ENCODE results near the gene GP9.

The GP9 gene

DNA sequence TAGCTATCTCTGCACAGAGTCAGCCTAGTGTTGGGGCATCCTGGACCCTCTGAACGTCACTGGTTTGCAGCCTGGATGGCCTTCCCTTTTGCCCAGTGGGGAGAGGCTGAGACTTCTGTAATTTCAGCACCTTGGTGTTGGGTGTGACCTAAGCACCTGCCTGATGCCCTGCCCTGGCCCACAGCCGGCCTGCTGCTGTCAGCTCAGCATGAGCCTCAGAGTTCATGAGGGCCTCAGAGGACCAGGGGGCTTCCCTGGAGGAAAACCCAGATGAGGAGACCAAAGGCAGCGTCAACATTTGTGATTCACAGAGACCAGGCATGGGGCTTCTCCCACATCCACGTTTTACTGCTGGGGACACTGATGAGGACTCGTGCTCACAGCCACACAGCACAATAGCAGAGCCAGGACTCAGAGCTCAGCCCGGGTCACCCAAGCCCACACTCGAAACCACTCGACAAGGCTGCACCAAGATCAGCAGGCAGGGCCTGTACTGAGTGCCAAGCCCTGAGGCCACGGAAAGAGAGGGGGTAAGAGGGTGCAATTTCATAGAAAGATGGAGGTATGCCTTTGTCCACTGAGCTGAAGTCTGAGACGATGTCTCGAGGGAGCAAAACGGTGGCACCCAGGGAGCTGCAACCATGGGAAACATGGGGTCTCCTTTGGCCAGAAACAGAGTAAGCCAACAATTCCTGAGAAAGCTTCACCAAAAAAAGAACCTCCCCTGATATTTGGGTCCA is 9.9 kb upstream of the GP9 start:
- no peak overlapping the region for H3K4me3 Mint-ChIP-seq
- H3K4me1 Mint-ChIP-seq: peaks cover 5 to 10% of the 10 kb centered on the region in 2 donors
- peaks cover 12 to 20% of the 10 kb centered on the region in 2 donors for H3K27me3 Mint-ChIP-seq
- no peak for DNase-seq
- H3K27ac Mint-ChIP-seq: no peak overlapping the region
- no peak for ATAC-seq (replicated peaks)
- H3K36me3 Mint-ChIP-seq: peaks cover 7 to 8% of the 10 kb centered on the region in 2 donors
- peaks cover 6 to 7% of the 10 kb centered on the region in 2 donors for H3K9me3 Mint-ChIP-seq

DNA sequence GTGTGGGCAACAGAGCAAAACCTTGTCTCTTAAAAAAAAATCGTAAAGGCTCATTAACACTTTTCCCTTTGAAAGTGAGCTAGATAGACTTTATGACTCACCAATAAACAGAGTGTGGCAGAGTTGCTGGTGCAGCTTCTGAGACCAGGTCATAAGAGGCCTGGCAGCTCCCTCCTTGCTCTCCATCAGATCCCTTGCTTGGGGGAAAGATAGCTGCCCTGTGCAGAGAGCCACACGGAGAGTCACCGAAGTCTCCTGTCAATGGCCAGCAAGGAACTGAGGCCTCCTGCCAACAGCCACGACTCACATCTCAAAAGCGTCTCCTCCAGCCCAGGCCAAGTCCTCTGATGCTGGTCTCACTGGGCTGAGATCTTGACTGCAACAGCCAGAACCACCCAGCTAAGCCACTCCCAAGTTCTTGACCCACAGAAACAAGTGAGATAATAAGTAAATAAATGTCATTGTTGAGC is 8.7 kb upstream of the GP9 start:
- no peak overlapping the region for H3K4me3 Mint-ChIP-seq
- no peak for ATAC-seq (replicated peaks)

DNA sequence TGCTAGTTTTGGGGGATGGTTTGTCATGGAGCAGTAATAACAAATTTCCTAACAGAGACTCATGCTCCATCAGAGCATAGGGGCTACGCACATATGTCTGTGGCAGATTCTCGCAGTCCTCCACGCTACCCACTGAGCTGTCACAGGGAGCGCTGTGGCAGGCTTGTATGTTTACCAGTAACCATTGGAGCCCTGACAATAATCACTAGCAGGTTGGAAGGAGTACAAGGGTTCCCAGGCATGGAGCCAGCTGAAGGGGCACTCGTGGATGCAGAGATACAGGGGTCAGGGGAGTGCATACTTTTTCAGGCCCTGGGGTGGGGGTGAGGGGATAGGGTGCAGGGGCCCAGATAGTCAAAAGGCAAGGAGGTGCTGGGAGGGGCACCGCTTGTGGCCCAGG is 7.9 kb upstream of the GP9 start:
- ATAC-seq (replicated peaks): no peak
- H3K36me3 Mint-ChIP-seq: peaks cover 4 to 6% of the 10 kb centered on the region in 2 donors
- H3K27ac Mint-ChIP-seq: no peak overlapping the region
- peaks cover 5 to 10% of the 10 kb centered on the region in 2 donors for H3K4me1 Mint-ChIP-seq
- H3K9me3 Mint-ChIP-seq: peaks cover 6 to 7% of the 10 kb centered on the region in 2 donors
- H3K4me3 Mint-ChIP-seq: no peak overlapping the region
- H3K27me3 Mint-ChIP-seq: peaks cover 18 to 20% of the 10 kb centered on the region in 2 donors
- no peak for DNase-seq

More for the DNA sequence above, 8.7 kb upstream of the GP9 start:
- peaks cover 5 to 10% of the 10 kb centered on the region in 2 donors for H3K4me1 Mint-ChIP-seq
- H3K27me3 Mint-ChIP-seq: peaks cover 16 to 19% of the 10 kb centered on the region in 2 donors
- DNase-seq: no peak
- H3K36me3 Mint-ChIP-seq: peaks cover 7 to 8% of the 10 kb centered on the region in 2 donors
- H3K27ac Mint-ChIP-seq: no peak overlapping the region
- H3K9me3 Mint-ChIP-seq: peaks cover 6 to 7% of the 10 kb centered on the region in 2 donors

DNA sequence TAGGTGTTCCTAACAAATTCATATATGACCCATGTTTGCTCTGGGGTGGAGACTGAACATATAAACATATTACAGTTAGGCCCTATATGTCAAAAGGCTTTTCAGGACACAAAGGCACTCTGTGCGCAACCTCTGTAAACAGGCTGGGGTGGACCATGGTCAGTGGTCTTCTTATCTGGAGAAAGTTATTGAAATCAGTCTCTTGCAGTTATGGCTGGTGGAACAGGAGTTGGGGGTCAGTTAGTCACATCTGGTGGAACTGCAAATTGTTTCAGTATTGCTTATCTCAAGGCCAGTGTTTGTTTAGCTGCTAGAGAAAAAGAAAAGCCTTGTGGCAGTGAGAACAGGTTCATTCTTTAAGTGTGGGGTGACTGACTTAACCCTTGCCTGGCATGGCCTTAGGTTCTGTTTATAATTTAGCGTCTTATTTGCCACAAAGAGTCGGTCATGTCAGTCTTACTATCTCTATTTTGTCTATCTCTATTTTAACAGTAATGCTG is 5.9 kb upstream of the GP9 start:
- H3K4me1 Mint-ChIP-seq: peaks cover 8 to 27% of the 10 kb centered on the region in 2 donors
- no peaks in the 10 kb centered on the region for H3K36me3 Mint-ChIP-seq
- ATAC-seq (replicated peaks): no peak

DNA sequence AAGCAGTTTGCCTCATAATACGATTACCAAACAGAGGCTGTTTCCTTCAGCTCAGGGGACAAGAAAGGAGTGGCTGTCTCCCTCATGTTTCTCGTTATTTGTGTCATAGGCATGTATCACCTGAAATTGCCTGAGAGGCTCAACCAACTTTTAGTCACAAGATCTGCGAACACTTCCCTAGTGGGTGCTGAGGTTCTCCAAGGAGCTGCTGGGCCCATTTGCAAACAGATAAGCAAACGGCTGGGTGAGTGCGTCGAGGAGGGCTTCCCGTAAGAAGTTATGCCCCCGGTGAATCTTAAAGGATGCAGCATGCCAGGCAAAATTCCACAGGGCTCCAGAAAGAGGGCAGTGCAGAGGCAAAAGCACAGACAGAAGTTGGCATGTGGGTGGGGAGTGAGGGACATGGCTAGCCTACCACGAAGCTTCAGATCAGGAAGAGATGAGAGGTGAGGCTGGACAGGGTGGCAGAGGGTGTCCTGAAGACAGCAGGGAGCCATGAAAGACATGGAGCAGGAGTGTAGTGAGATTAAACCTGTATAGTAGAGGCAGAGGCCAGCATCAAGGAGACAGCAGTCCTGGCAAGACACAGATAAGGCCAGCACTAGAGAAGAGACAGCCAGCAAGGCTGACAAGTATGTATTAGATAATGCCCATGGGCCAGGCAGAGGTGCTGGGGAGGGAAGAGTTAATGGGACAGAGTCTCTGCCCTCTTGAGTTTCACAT is 4.0 kb upstream of the GP9 start:
- DNase-seq (no peak), ATAC-seq (replicated peaks) (no peak)
- no peak overlapping the region for H3K27ac Mint-ChIP-seq
- H3K36me3 Mint-ChIP-seq: no peaks in the 10 kb centered on the region
- peaks cover 11 to 43% of the 10 kb centered on the region in 2 donors for H3K4me1 Mint-ChIP-seq
- H3K9me3 Mint-ChIP-seq: no peaks in the 10 kb centered on the region
- peaks cover 22 to 35% of the 10 kb centered on the region in 2 donors for H3K27me3 Mint-ChIP-seq
- H3K4me3 Mint-ChIP-seq: no peak overlapping the region

More for the DNA sequence above, 5.9 kb upstream of the GP9 start:
- no peak for DNase-seq
- H3K27me3 Mint-ChIP-seq: peaks cover 12 to 18% of the 10 kb centered on the region in 2 donors
- H3K4me3 Mint-ChIP-seq: no peak overlapping the region
- H3K27ac Mint-ChIP-seq: no peak overlapping the region
- H3K9me3 Mint-ChIP-seq: no peaks in the 10 kb centered on the region

DNA sequence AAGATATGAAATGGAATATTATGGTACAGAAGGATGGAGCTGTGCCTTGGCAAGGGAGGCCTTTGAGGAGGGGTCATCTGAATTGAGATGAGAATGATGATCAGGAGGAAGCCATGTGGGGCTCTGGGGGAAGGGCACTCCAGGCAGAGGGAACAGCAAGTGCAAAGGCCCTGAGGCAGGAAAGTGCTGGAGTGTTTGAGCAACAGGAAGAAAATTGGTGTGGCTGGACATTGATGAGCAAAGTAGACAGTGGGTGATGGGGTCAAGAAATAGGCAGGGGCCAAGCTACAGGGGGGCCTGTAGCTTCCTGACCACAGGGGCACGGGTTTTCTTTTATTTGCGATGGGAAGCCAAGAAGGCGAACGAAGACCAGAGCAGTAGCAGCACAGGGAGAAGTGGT is 3.3 kb upstream of the GP9 start:
- Mint-ChIP-seq H3K27ac (no peak overlapping the region), H3K36me3 (no peaks in the 10 kb centered on the region)

DNA sequence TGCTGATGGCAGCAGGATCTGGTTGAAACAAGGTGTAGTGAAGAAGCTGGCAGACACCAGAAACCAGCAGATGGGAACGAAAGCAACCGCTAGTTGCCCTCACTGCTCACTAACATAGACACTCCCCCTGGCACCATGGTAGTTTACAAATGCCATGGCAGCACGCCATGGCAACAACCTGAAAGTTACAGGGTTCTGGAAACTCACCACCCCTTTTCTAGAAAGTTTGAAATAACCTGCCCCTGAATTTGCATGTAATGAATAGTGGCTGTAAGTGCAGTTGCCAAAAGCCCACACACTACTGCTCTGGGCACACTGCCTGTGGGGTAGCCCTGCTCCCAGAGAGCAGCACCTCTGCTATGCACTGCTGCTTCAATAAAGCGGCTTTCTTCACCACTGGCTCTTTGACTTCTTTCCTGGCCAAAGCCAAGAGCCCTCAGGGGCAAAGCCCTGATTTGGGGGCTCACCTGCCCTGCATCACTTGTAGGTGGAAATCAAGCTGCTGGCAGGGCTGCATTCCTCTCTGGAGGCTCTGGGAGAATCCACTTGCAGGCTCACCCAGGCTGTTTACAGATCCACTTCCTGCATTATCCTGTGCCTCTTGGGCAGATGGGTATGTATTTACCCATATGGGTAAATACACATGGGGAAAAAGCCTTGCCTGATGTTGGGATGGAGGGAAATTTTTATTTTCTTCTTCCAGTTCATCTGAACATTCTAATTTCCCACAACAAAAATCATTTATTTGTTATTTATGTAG is 2.0 kb upstream of the GP9 start:
- ATAC-seq (replicated peaks): peak; percentile 84 to 88

More for the DNA sequence above, 3.3 kb upstream of the GP9 start:
- Mint-ChIP-seq H3K4me1 (peaks cover 11 to 43% of the 10 kb centered on the region in 2 donors), H3K4me3 (no peak overlapping the region), H3K9me3 (no peaks in the 10 kb centered on the region), H3K27me3 (peaks cover 22 to 35% of the 10 kb centered on the region in 2 donors)
- DNase-seq (no peak), ATAC-seq (replicated peaks) (no peak)

DNA sequence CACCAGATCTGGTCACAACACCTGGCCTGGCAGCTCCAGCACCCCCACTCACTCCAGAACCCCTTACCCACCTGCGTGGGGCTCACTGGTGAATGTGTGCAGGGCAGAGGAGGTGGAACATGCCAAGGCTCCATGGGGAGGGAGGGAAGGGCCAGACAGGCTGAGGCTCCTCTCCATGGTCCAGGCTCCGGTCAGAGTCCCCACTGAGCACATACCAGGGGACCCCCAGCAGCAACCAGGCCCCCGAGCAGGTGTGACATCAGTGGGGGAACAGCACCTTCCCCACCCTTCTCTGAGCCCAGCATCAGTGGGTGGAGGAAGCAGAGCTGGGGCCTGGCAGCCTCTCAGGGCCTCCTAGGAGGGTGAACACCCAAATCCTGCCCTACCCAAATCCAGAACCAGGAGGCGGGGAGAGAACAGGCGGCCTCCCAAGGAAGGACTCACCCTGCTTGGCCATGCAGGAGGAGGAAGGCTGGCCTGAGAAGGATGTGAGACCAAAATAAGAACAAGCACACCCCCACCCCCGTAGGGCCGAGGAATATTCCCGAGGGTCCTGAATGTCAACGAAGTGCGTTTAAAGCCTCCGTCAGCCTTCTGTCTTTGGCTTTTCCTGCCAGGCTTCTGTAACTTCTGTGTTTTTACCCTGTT is 1.1 kb upstream of the GP9 start:
- ATAC-seq (replicated peaks) (no peak), DNase-seq (no peak)
- Mint-ChIP-seq H3K27ac (no peak overlapping the region), H3K4me3 (no peak overlapping the region), H3K27me3 (peaks cover 27 to 41% of the 10 kb centered on the region in 2 donors), H3K4me1 (peaks cover 6 to 34% of the 10 kb centered on the region in 2 donors), H3K9me3 (no peaks in the 10 kb centered on the region), H3K36me3 (no peaks in the 10 kb centered on the region)

More for the DNA sequence above, 2.0 kb upstream of the GP9 start:
- H3K36me3 Mint-ChIP-seq: no peaks in the 10 kb centered on the region
- no peaks in the 10 kb centered on the region for H3K9me3 Mint-ChIP-seq
- H3K4me3 Mint-ChIP-seq: no peak overlapping the region
- H3K27me3 Mint-ChIP-seq: peaks cover 27 to 41% of the 10 kb centered on the region in 2 donors
- DNase-seq: peak; percentile 27
- peaks cover 8 to 37% of the 10 kb centered on the region in 2 donors for H3K4me1 Mint-ChIP-seq
- H3K27ac Mint-ChIP-seq: no peak overlapping the region

DNA sequence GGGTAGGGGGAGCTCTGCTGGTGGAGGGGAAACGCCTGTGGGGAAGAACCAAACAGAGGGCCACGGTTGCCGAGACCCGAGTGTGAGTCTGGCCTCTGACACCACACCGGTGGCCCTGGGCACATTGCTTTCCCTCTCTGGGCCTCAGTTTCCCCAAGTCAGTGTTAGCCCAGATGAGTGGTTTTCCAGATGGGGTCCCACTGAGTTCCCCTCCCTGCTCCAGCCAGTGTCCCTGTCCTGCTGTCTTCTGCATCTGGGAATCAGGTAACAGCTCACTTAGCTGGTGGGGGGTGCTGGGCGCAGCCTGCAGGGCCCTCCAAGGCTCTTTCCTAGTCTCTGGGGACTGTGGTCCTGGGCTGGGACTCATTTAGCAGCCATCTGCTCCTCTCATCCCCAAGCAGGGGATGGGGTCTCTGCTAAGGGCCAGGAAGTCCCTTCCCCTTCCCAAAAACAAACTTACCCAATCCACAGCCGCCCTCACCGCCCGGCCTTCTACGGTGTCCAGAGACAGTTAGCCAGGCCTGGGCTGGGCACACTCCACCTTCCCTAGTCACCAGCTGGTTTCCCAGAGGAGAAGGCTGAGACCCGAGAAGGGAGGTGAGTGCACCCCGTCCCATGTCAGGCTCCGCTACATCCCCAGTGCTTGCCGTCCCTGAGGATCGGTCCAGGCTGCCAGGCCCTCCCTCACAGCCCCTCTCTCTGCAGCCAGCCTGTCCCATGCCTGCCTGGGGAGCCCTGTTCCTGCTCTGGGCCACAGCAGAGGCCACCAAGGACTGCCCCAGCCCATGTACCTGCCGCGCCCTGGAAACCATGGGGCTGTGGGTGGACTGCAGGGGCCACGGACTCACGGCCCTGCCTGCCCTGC is 676 bp downstream of the GP9 start:
- Mint-ChIP-seq H3K4me3 (no peak overlapping the region), H3K27me3 (peaks cover 27 to 41% of the 10 kb centered on the region in 2 donors), H3K4me1 (peaks cover 6 to 34% of the 10 kb centered on the region in 2 donors), H3K9me3 (no peaks in the 10 kb centered on the region), H3K27ac (peak overlapping the region; percentile 16), H3K36me3 (no peaks in the 10 kb centered on the region)
- DNase-seq: no peak
- no peak for ATAC-seq (replicated peaks)

DNA sequence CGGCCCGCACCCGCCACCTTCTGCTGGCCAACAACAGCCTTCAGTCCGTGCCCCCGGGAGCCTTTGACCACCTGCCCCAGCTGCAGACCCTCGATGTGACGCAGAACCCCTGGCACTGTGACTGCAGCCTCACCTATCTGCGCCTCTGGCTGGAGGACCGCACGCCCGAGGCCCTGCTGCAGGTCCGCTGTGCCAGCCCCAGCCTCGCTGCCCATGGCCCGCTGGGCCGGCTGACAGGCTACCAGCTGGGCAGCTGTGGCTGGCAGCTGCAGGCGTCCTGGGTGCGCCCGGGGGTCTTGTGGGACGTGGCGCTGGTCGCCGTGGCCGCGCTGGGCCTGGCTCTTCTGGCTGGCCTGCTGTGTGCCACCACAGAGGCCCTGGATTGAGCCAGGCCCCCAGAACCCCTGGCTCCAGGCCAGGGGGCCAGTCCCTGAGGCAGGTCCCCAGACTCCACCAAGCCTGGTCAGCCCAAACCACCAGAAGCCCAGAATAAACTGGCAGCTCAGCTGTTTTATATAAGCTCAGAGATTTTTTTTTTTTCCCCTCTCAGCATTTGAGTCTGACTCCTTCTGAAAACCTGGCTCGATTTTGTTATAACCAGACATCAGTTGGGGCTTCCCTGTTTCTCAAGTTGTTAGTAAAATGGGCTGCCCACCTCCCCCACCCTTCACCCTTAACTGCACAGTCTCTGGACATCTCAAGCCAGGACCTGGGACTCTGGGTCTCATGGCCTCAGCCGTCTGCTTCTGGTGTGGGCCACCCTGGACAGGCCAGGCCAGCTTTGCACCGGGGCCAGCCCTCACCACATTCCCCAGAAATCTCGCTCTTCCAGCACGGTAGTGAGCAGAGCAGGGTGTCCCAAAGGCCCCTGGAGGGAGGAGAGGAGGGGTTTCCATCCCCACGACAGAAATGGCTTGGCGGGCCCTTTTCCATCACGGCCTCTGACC is 1.6 kb downstream of the GP9 start:
- no peak overlapping the region for H3K27ac Mint-ChIP-seq
- no peak for ATAC-seq (replicated peaks)
- no peaks in the 10 kb centered on the region for H3K9me3 Mint-ChIP-seq
- peaks cover 21 to 37% of the 10 kb centered on the region in 2 donors for H3K27me3 Mint-ChIP-seq
- no peak for DNase-seq
- peaks cover 6 to 34% of the 10 kb centered on the region in 2 donors for H3K4me1 Mint-ChIP-seq
- H3K4me3 Mint-ChIP-seq: no peak overlapping the region
- H3K36me3 Mint-ChIP-seq: no peaks in the 10 kb centered on the region

DNA sequence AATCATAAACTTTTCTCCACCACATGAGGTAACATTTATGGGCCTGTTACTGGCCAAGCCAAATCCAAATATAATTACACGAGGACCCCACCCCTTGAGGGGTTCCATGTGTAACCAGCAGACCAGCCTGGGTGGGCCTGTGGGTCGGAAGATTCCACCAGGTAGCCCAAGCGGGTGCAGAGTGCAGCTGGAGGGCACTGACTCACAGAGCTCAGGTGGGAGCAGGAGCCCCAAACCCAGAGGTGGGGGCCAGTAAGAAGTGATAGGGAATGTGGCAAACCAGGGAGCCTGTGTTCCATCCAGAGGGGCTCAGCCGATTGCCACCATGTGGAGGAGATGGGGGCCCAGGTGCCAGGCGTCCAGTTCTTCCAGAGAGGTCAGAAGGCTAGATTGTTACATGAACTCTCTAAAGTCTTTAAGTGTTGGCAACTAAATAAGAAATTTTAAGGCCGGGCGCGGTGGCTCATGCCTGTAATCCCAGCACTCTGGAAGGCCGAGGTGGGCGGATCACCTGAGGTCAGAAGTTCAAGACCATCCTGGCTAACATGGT is 2.6 kb downstream of the GP9 start:
- peaks cover 15 to 38% of the 10 kb centered on the region in 2 donors for H3K27me3 Mint-ChIP-seq
- no peak for ATAC-seq (replicated peaks)

More for the DNA sequence above, 2.6 kb downstream of the GP9 start:
- Mint-ChIP-seq H3K4me3 (no peak overlapping the region), H3K27ac (no peak overlapping the region), H3K9me3 (no peaks in the 10 kb centered on the region), H3K4me1 (peaks cover 6 to 31% of the 10 kb centered on the region in 2 donors), H3K36me3 (no peaks in the 10 kb centered on the region)
- DNase-seq: no peak

Data from stimulated activated naive B cell treated with anti-CD40 and anti-IgM and Interleukin-4, amounts not matched to agents 10 μg/mL and 1 μg/mL and 100 μg/mL, for 72 hours (primary cell).